Mucosa of descending colon (tissue), 3 donors: Measurements from ENCODE around the gene FAM3A. TPM values are rescaled to one million over a fixed set of nuclear protein-coding genes. Genes with fewer than 3 reads are reported as not detected.
A peak's percentile ranks its signal among the peaks of the same experiment; 100 is the strongest.

Source experiments
- ATAC-seq: fragments of 200-7000 bp; cut with Tn5 transposase; one replicate; pipeline ENCODE4 v1.9.1; 2020; ENCODE audit warnings: mild to moderate bottlenecking, moderate library complexity
- DNase-seq, 3 donors: peaks; one replicate each; pipeline ENCODE4 v3.0.0-alpha.2; 2020
- H3K36me3 ChIP-seq: fragments of 200-600 bp; one replicate; pipeline ENCODE4 v1.8.0; 2021; ENCODE audit warnings: low read depth, mild to moderate bottlenecking
- H3K4me1 ChIP-seq: fragments of 200-600 bp; one replicate; pipeline ENCODE4 v1.8.0; 2021; ENCODE audit warnings: low read depth, mild to moderate bottlenecking
- H3K4me3 ChIP-seq: fragments of 200-600 bp; one replicate; pipeline ENCODE4 v1.8.0; 2021; ENCODE audit warnings: mild to moderate bottlenecking
- H3K9me3 ChIP-seq: fragments of 200-600 bp; one replicate; pipeline ENCODE4 v1.8.0; 2021; ENCODE audit warnings: mild to moderate bottlenecking
- intact Hi-C, 2 donors: fragments of 100-400 bp; cut with DNase I in 1 of 2; cut with micrococcal nuclease in 1 of 2; formaldehyde crosslinking; loops; one replicate each; pipeline versions ENCODE4 v1.11.0 to v1.11.1; 2022; cut with DNase I, micrococcal nuclease
- total RNA-seq, 3 donors: library from RNA; stranded (reverse); fragmentation: NEBNext Ultra II Directional in 2 of 3; extraction: Animal tissue kit (Norgen Biotek cat#: 25700) in 2 of 3; gene quantifications; one replicate each; pipeline versions ENCODE4 v1.2.1 to v1.2.4, GENCODE V29; 2021 to 2023
- TF ChIP-seq, protein P1 (sequence below): fragments of 200-600 bp; IDR thresholded peaks from one replicate; pipeline ENCODE4 v1.8.0; 2022; ENCODE audit warnings: antibody characterized with exemption, mild to moderate bottlenecking
- donor health status: DM: no; HTN: no; CAD: no; lungs with moderate emphysema.
- donor health status: DM: no; HTN: no; CAD: no.
- donor health status: DM: no; HTN: yes; CAD: no.

The FAM3A gene
- total RNA-seq, 3 donors from 2014 or later = 52.5 to 75.6 (median 64.8) TPM

GRCh38 chrX:154515090-154515965 lies 704 bp downstream of the FAM3A start:
- ATAC-seq (peak; percentile 66), DNase-seq (peak in 2 of 3 donors; percentile 63 to 67)
- no peaks in the 10 kb centered on the region for H3K4me1 ChIP-seq
- intact Hi-C loops = no loop called here
- H3K9me3 ChIP-seq = no peaks in the 10 kb centered on the region
- H3K36me3 ChIP-seq = no peaks in the 10 kb centered on the region
- TF ChIP-seq, protein P1, sequence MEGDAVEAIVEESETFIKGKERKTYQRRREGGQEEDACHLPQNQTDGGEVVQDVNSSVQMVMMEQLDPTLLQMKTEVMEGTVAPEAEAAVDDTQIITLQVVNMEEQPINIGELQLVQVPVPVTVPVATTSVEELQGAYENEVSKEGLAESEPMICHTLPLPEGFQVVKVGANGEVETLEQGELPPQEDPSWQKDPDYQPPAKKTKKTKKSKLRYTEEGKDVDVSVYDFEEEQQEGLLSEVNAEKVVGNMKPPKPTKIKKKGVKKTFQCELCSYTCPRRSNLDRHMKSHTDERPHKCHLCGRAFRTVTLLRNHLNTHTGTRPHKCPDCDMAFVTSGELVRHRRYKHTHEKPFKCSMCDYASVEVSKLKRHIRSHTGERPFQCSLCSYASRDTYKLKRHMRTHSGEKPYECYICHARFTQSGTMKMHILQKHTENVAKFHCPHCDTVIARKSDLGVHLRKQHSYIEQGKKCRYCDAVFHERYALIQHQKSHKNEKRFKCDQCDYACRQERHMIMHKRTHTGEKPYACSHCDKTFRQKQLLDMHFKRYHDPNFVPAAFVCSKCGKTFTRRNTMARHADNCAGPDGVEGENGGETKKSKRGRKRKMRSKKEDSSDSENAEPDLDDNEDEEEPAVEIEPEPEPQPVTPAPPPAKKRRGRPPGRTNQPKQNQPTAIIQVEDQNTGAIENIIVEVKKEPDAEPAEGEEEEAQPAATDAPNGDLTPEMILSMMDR = no peak
- H3K4me3 ChIP-seq = peak overlapping the region; percentile 38

DNA sequence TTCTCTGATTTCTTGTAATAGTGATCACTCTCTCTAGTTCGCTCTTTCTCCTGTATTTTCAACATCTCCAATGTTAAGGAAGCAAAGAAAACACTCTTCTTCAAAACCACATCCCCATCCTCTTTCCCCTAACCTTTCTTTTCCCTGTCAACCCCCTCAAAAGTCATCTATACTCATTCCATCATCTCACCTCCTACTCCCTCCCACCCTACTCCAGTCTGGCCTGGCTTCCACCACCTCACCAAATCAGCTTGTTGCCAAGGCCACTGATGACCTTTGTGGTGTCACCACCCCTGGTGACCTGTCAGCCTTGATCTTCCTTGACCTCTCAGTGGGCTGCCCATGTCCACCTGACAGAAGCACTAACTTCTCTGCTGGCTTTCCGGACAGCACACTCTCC lies 2.3 kb downstream of the FAM3A start:
- H3K36me3 ChIP-seq = no peaks in the 10 kb centered on the region
- no peaks in the 10 kb centered on the region for H3K4me1 ChIP-seq
- ATAC-seq (no peak), DNase-seq (no peak)
- intact Hi-C loops = no loop called here
- H3K9me3 ChIP-seq = no peaks in the 10 kb centered on the region
- no peak overlapping the region for H3K4me3 ChIP-seq
- TF ChIP-seq, protein P1 = no peak

- Histone ChIP-seq H3K9me3 (no peaks in the 10 kb centered on the region), H3K4me3 (no peak overlapping the region), H3K4me1 (no peaks in the 10 kb centered on the region), H3K36me3 (no peaks in the 10 kb centered on the region)
- TF ChIP-seq, protein P1 = no peak
- ATAC-seq (no peak), DNase-seq (no peak)
- intact Hi-C loops = no loop called here
Measured at GRCh38 chrX:154512879-154513553, 3.0 kb downstream of the FAM3A start.

- Histone ChIP-seq H3K4me1 (no peaks in the 10 kb centered on the region), H3K9me3 (no peaks in the 10 kb centered on the region), H3K4me3 (no peak overlapping the region), H3K36me3 (no peaks in the 10 kb centered on the region)
- TF ChIP-seq, protein P1 = no peak
- intact Hi-C loops = no loop called here
- DNase-seq (no peak), ATAC-seq (no peak)
Measured at GRCh38 chrX:154511761-154512160, 4.3 kb downstream of the FAM3A start.

GRCh38 chrX:154509455-154509854 lies 6.6 kb downstream of the FAM3A start:
- H3K36me3 ChIP-seq = no peaks in the 10 kb centered on the region
- TF ChIP-seq, protein P1 = no peak
- no peak for ATAC-seq

More at GRCh38 chrX:154509455-154509854, 6.6 kb downstream of the FAM3A start:
- no peak for DNase-seq
- intact Hi-C loops = no loop called here
- Histone ChIP-seq H3K4me3 (no peak overlapping the region), H3K9me3 (no peaks in the 10 kb centered on the region), H3K4me1 (no peaks in the 10 kb centered on the region)
